Parietal lobe (tissue), 2 donors: ENCODE data around the gene LRP5. TPM values are rescaled to one million over a fixed set of nuclear protein-coding genes. Genes with fewer than 3 reads are reported as not detected.

Source experiments
- small RNA-seq: library from RNA; depleted of rRNA; stranded (forward); fragments of <200 nt; gene quantifications from one replicate; pipeline ENCODE3, GENCODE V24; 2014; ENCODE audit warnings: low replicate concordance
- total RNA-seq: library from RNA; depleted of rRNA; stranded (reverse); fragments of >200 nt; gene quantifications from one replicate; pipeline ENCODE4 v1.2.3, GENCODE V29; 2014

Gene LRP5
- total RNA-seq, result 25.4 TPM

GRCh38 chr11:68312117-68312779 lies at the start of gene LRP5:
Gene LRP5, plus strand, starts transcription at chr11:68312591. Its CDS starts 124 bp downstream, at chr11:68312715.

DNA sequence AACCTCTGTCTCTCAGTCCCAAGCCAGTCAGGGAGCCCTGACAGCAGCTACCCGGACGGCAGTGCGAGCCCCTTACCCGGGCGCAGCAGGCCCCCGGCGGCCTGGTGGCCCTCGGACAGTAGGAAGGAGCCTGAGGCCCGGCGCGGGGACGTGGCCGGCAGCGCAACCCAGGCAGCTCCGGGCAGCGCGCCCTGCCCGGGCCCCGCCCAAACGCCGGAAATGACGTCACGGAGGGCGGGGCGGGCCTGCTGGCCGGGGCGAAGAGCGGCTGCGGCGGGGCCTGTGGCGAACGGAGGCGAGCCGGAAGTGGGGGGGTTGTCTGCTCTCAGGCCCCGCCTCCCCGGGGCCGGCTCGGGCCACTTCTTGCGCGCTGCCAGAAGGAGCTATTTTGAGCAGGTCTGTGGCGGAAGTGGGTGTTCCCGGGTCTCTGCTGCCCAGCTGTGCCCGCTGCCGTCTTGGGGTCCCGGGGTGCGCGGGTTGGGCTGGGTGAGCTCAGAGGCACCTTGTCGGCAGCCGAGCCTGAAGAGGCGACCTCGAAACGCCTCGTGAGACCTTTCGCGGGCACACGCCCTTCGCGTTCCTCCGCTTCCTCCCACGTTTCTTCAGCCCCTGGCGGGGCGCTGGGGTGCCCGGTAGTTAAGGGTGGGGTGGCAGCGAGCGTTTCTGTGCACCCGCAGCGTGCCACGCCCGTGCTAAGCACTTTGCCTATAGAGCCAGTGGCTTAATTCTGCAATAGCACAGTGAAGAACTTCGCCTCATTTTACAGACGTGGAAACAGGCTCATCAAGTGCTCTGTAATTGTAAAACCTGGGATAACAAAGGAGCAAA lies 40.4 kb upstream of the LRP5 start, which contains the start of gene C11orf24:
Gene C11orf24 (minus strand): TSS at position 193 of the 828 bp plus-strand sequence. CDS start 8,206 bp downstream, outside the sequence.

DNA sequence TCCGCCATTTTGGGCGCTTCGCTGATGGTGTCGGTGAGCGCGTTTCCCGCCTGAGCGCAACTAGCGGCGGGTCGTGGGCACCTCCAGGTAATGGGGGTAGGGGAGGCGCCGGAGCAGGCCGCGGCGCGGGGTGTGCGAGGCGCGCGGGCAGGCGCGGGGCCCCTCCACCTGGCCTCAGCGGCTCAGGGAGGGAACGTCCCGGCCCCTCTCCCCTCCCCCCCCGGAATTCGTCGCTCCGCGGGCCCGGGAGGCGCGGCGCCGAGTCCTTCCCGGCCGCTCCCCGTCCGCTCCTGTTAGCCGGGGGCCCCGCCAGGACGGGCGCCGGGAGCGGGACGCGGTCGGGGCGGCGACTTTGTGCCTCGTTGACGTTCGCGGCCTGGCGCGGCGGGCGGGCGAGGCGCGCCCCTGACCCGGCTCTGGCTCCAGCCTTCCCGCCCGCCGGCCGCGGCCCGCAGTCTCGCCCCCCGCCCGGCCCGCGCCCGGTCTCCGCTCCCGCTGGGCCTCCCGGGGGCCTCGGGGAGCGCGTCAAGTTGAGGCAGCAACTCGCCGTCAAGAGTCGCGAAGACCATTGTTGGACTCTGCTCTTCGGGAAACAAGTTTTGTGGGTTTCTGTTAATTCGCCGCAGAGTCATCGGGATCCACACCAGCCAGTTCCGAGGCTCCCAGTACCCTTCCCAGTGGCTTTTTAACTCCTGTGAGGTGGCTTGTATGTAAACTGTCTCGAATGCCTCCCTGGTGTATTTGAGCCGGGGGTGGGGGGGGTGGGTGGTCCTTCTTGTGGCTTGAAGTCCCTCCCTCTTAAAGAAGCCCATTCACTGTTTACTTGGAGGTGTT lies 148.6 kb downstream of the LRP5 start, which contains the start of gene PPP6R3:
Gene PPP6R3 (plus strand): TSS at position 12 of the 834 bp plus-strand sequence. CDS start 76,913 bp downstream, outside the sequence.

Small RNA genes lying within 50 kb of the gene (small RNA-seq; reads per million reads assigned to genes)
- gene NDUFA3P2, result not detected

Other genes starting within 250 kb of the LRP5 start
- gene CHKA, start 191.2 kb upstream of the LRP5 start, total RNA-seq, result 72.0 TPM
- 164 TPM for gene KMT5B, start 99.3 kb upstream of the LRP5 start, total RNA-seq
- gene C11orf24, start 40.6 kb upstream of the LRP5 start, total RNA-seq, result 15.3 TPM
- 182 TPM for gene PPP6R3, start 148.2 kb downstream of the LRP5 start, total RNA-seq